KMS-11 (cell line): Measurements from ENCODE around the gene XRCC1.
A peak's percentile ranks its signal among the peaks of the same experiment; 100 is the strongest.

Experiments used
- H2AFZ ChIP-seq: fragments of 200-600 bp; sonication (generic); 2 replicates; pipeline ENCODE4 v1.6.1; 2016; ENCODE audit warnings: antibody characterized with exemption, mixed run types, low read depth
- H3K27ac ChIP-seq: fragments of 200-600 bp; sonication (generic); 2 replicates; pipeline ENCODE4 v1.6.1; 2016; ENCODE audit warnings: mild to moderate bottlenecking, mixed run types
- H3K27me3 ChIP-seq: fragments of 200-600 bp; sonication (generic); 2 replicates; pipeline ENCODE4 v1.6.1; 2017; ENCODE audit warnings: mild to moderate bottlenecking, low read depth, mixed run types, moderate library complexity; ENCODE audit not compliant: insufficient read depth
- H3K36me3 ChIP-seq: fragments of 200-600 bp; sonication (generic); 2 replicates; pipeline ENCODE4 v1.6.1; 2017; ENCODE audit warnings: mild to moderate bottlenecking, mixed run types; ENCODE audit not compliant: insufficient read depth
- H3K4me1 ChIP-seq: fragments of 200-600 bp; sonication (generic); 2 replicates; pipeline ENCODE4 v1.6.1; 2016; ENCODE audit warnings: mild to moderate bottlenecking, low read depth, mixed run types; ENCODE audit not compliant: poor library complexity, severe bottlenecking
- H3K4me2 ChIP-seq: fragments of 200-600 bp; sonication (generic); 2 replicates; pipeline ENCODE4 v1.7.0; 2016; ENCODE audit warnings: mild to moderate bottlenecking, mixed run types
- H3K4me3 ChIP-seq: fragments of 200-600 bp; sonication (generic); IDR thresholded peaks from 2 replicates; pipeline ENCODE4 v1.6.1; 2017; ENCODE audit warnings: low read depth, low read length, mixed read lengths; ENCODE audit not compliant: insufficient read depth
- H3K79me2 ChIP-seq: fragments of 200-600 bp; sonication (generic); 2 replicates; pipeline ENCODE4 v1.6.1; 2016; ENCODE audit warnings: low read depth, mixed run types; ENCODE audit not compliant: insufficient read depth
- H3K9ac ChIP-seq: fragments of 200-600 bp; sonication (generic); 2 replicates; pipeline ENCODE4 v1.6.1; 2016; ENCODE audit warnings: mild to moderate bottlenecking, mixed run types
- H4K20me1 ChIP-seq: fragments of 200-600 bp; sonication (generic); 2 replicates; pipeline ENCODE4 v1.6.1; 2016; ENCODE audit warnings: mild to moderate bottlenecking, mixed run types; ENCODE audit not compliant: insufficient read depth
- TF ChIP-seq, protein P1 (sequence below): fragments of 200-600 bp; sonication (generic); conservative IDR thresholded peaks from 2 replicates; pipeline ENCODE4 v1.6.1; 2017; ENCODE audit warnings: low read depth, mild to moderate bottlenecking, antibody characterized with exemption, low read length, moderate library complexity, mixed read lengths

The XRCC1 gene

DNA sequence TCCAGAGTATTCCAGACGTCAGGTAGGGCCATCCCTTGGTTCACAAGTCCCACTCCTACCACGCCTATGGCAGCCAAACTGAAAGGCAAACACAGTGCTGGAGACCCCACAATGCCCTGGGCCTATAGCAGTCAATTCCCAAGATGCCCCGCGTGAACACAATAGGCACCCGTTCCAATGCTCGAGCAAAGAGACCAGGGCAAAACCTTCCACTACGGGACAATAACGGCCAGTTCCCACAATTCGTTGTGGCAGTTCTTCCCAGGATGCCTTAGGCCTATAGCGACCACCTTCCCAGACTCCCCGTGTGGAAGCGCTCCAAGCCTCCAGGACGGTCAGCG, 43.6 kb upstream of the XRCC1 start:
- no peaks in the 10 kb centered on the region for H3K36me3 ChIP-seq
- peaks cover 12% of the 10 kb centered on the region for H3K4me1 ChIP-seq
- no peak overlapping the region for H3K4me3 ChIP-seq
- peak overlapping the region; percentile 76 for H3K4me2 ChIP-seq
- H3K27ac ChIP-seq: peak overlapping the region; percentile 76
- no peaks in the 10 kb centered on the region for H4K20me1 ChIP-seq
- H3K27me3 ChIP-seq: no peaks in the 10 kb centered on the region
- peak overlapping the region; percentile 78 for H2AFZ ChIP-seq
- H3K9ac ChIP-seq: peak overlapping the region; percentile 70
- TF ChIP-seq, protein P1, sequence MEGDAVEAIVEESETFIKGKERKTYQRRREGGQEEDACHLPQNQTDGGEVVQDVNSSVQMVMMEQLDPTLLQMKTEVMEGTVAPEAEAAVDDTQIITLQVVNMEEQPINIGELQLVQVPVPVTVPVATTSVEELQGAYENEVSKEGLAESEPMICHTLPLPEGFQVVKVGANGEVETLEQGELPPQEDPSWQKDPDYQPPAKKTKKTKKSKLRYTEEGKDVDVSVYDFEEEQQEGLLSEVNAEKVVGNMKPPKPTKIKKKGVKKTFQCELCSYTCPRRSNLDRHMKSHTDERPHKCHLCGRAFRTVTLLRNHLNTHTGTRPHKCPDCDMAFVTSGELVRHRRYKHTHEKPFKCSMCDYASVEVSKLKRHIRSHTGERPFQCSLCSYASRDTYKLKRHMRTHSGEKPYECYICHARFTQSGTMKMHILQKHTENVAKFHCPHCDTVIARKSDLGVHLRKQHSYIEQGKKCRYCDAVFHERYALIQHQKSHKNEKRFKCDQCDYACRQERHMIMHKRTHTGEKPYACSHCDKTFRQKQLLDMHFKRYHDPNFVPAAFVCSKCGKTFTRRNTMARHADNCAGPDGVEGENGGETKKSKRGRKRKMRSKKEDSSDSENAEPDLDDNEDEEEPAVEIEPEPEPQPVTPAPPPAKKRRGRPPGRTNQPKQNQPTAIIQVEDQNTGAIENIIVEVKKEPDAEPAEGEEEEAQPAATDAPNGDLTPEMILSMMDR: no peak
- peaks cover 13% of the 10 kb centered on the region; the same call in 1 of the 2 replicates for H3K79me2 ChIP-seq

DNA sequence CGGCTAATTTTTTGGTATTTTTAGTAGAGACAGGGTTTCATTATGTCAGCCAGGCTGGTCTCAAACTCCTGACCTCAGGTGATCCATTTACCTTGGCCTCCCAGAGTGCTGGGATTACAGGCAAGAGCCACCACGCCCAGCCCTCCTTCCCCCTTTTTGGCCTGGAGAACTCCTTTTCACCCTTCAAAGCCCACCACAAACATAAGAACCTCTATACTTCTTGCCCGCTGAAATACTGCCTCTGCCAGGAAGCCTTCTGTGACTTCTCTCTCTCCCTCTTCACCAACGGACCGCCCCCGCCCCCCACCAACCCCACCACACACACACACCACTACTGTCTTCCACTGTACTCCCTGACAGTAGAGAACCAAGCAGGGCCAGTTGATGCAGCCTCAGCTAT, 41.6 kb upstream of the XRCC1 start:
- no peak overlapping the region for H3K4me2 ChIP-seq

DNA sequence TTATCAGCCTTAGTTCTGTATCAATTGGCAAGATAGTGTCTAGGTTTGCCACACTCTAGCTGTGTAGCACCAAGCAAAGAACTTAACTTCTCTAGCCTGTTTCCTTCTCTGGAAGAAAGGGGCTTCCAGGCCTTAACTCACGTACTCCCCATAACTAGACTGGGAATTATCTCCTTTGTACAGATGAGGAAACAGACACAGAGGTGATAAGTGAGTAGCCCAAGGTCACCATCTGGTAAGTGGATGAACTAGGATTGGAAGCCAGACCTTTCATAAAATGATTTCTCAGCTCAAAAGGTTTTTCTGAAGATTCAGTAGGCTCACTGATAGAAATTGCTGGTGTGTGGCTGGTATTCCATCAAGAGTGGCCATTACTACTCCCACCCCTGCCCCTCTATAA, 41.0 kb upstream of the XRCC1 start:
- Histone ChIP-seq H3K4me2 (no peak overlapping the region), H3K27me3 (no peaks in the 10 kb centered on the region), H3K36me3 (no peaks in the 10 kb centered on the region; the same call in 1 of the 2 replicates), H3K4me1 (peaks cover 12% of the 10 kb centered on the region), H3K9ac (no peak overlapping the region), H3K4me3 (no peak overlapping the region), H3K27ac (no peak overlapping the region), H2AFZ (no peak overlapping the region), H3K79me2 (peaks cover 13% of the 10 kb centered on the region; the same call in 1 of the 2 replicates), H4K20me1 (no peaks in the 10 kb centered on the region)
- TF ChIP-seq, protein P1: no peak

More for the DNA sequence above, 41.6 kb upstream of the XRCC1 start:
- Histone ChIP-seq H3K9ac (no peak overlapping the region), H4K20me1 (no peaks in the 10 kb centered on the region), H2AFZ (no peak overlapping the region), H3K79me2 (peaks cover 13% of the 10 kb centered on the region; the same call in 1 of the 2 replicates), H3K4me3 (no peak overlapping the region), H3K27me3 (no peaks in the 10 kb centered on the region), H3K4me1 (peaks cover 12% of the 10 kb centered on the region), H3K36me3 (no peaks in the 10 kb centered on the region; the same call in 1 of the 2 replicates), H3K27ac (no peak overlapping the region)
- TF ChIP-seq, protein P1: no peak

DNA sequence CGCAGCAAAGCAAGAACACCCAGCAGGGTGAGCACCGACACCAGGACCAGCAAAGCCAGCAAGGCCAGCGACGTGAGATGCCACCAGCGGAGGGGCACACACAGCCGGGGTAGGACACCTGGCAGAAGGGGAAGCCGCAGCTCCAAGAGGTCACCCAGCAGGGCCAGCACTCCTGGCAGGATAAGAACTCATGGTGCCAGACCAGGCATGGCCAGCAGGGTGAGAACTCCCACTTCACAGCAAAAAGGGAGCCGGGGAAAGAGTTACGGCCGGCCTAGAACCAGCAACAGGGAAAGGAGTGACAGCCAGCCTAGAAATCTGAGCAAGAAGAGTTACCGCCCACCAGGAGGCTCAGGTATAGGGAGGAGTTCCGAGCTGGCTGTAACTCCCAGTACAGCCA, 37.0 kb upstream of the XRCC1 start:
- Histone ChIP-seq H3K27ac (no peak overlapping the region), H3K79me2 (peaks cover 1% of the 10 kb centered on the region; the same call in 1 of the 2 replicates)

More for the DNA sequence above, 37.0 kb upstream of the XRCC1 start:
- Histone ChIP-seq H3K4me3 (no peak overlapping the region), H4K20me1 (no peaks in the 10 kb centered on the region), H2AFZ (no peak overlapping the region), H3K27me3 (no peaks in the 10 kb centered on the region), H3K36me3 (no peaks in the 10 kb centered on the region; the same call in 1 of the 2 replicates), H3K4me1 (no peaks in the 10 kb centered on the region), H3K4me2 (no peak overlapping the region), H3K9ac (no peak overlapping the region)
- TF ChIP-seq, protein P1: no peak
